ENCODE measurements around the gene PDGFC. TPM values are rescaled to one million over a fixed set of nuclear protein-coding genes. Genes with fewer than 3 reads are reported as not detected.
A peak's percentile ranks its signal among the peaks of the same experiment; 100 is the strongest.
"Not testable (repeated sequence)": the region's sequence is repeated elsewhere in the genome, so short reads cannot be mapped to it uniquely, and the experiment has no call there.

PDGFC gene
- total and polyA plus RNA-seq, 4 donors, result 16.6 to 24.5 (median 22.7) TPM

DNA sequence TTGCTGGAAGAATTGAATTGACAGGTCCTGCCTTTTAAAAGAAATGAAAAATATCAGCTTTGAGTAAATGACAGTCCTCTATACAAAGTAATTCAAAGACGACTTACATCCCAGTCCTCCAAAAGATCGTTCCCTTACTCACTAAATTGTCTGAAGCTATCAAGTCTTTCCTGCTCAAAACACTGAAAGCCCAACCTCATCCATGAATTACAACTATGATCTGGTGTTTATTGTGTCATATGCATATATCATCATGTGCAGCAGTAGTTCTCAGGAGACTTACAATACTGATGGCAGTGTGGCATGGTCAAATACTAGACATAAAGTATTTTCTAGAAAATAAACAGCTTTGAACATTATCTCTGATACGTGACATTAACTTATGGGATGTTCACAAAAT, 97.8 kb downstream of the PDGFC start:
- 80% methylated on average over 1 of the region's 3 CpGs for WGBS (ENCODE audit: insufficient coverage)
- Histone ChIP-seq H3K36me3 (ENCODE audit: control insufficient read depth, insufficient read depth, low read length) (no peaks in the 10 kb centered on the region), H3K27me3 (ENCODE audit: control insufficient read depth, insufficient read depth, low read length) (no peaks in the 10 kb centered on the region), H3K4me1 (ENCODE audit: control insufficient read depth, insufficient read depth, low read length) (no peaks in the 10 kb centered on the region), H3K4me3 (ENCODE audit: low read depth, low read length) (no peak overlapping the region), H3K27ac (ENCODE audit: low read depth, low read length) (no peak overlapping the region), H3K9me3 (ENCODE audit: control insufficient read depth, insufficient read depth, low read length) (no peaks in the 10 kb centered on the region)
- DNase-seq (ENCODE audit: low read depth in 4 of 6, low spot score in 6 of 6), result no peak

DNA sequence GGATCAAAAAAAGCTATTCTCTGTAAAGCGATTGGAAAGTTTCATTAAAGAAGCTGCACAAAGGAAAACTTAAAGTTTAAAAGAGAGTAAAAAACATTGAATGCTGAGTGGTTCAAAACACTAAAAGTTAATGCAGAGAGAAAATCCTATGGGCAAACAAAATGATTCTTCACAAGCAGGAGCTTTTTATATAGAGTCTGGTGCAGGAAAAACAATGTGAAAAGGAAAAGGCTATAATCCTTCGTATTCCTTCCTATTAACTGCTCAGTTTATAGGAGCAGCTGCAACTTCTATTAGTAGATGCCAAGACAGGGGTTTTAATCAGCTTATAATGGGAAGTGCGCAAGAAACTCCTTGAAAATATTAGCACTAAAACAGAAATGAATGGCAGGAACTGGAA, 100.7 kb downstream of the PDGFC start:
- H3K36me3 ChIP-seq (ENCODE audit: control insufficient read depth, insufficient read depth, low read length), result no peaks in the 10 kb centered on the region
- peak in 1 of 6 donors; percentile 19 for DNase-seq (ENCODE audit: low read depth in 4 of 6, low spot score in 6 of 6)
- no peaks in the 10 kb centered on the region for H3K9me3 ChIP-seq (ENCODE audit: control insufficient read depth, insufficient read depth, low read length)
- no peaks in the 10 kb centered on the region for H3K27me3 ChIP-seq (ENCODE audit: control insufficient read depth, insufficient read depth, low read length)
- no peaks in the 10 kb centered on the region for H3K4me1 ChIP-seq (ENCODE audit: control insufficient read depth, insufficient read depth, low read length)
- H3K27ac ChIP-seq (ENCODE audit: low read depth, low read length), result no peak overlapping the region
- H3K4me3 ChIP-seq (ENCODE audit: low read depth, low read length), result no peak overlapping the region
- no CpG with 5 or more reads among the region's 3 CpGs for WGBS (ENCODE audit: insufficient coverage)

GRCh38 chr4:156870131-156870530, 101.5 kb downstream of the PDGFC start:
- Histone ChIP-seq H3K27me3 (ENCODE audit: control insufficient read depth, insufficient read depth, low read length) (no peaks in the 10 kb centered on the region), H3K9me3 (ENCODE audit: control insufficient read depth, insufficient read depth, low read length) (no peaks in the 10 kb centered on the region), H3K36me3 (ENCODE audit: control insufficient read depth, insufficient read depth, low read length) (no peaks in the 10 kb centered on the region), H3K27ac (ENCODE audit: low read depth, low read length) (no peak overlapping the region), H3K4me1 (ENCODE audit: control insufficient read depth, insufficient read depth, low read length) (no peaks in the 10 kb centered on the region), H3K4me3 (ENCODE audit: low read depth, low read length) (no peak overlapping the region)
- WGBS (ENCODE audit: insufficient coverage), result no CpG with 5 or more reads among the region's 1 CpG
- DNase-seq (ENCODE audit: low read depth in 4 of 6, low spot score in 6 of 6), result no peak

DNA sequence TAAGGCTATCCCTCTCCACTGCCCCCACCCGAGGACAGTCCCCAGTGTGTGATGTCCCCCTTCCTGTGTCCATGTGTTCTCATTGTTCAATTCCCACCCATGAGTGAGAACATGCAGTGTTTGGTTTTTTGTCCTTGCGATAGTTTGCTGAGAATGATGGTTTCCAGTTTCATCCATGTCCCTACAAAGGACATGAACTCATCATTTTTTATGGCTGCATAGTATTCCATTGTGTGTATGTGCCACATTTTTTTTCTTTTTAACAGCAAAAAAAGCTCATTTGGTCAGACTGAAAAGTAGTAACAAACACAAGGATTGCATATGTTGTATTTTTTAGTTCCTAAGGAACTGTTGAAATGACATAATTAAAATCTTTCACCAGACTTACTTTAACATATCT, 105.5 kb downstream of the PDGFC start:
- H3K4me1 ChIP-seq (ENCODE audit: control insufficient read depth, insufficient read depth, low read length), result not testable (repeated sequence)

GRCh38 chr4:156865451-156865850, 106.1 kb downstream of the PDGFC start:
- Histone ChIP-seq H3K27me3 (ENCODE audit: control insufficient read depth, insufficient read depth, low read length) (no peaks in the 10 kb centered on the region), H3K36me3 (ENCODE audit: control insufficient read depth, insufficient read depth, low read length) (no peaks in the 10 kb centered on the region), H3K9me3 (ENCODE audit: control insufficient read depth, insufficient read depth, low read length) (no peaks in the 10 kb centered on the region), H3K27ac (ENCODE audit: low read depth, low read length) (no peak overlapping the region), H3K4me3 (ENCODE audit: low read depth, low read length) (no peak overlapping the region), H3K4me1 (ENCODE audit: control insufficient read depth, insufficient read depth, low read length) (no peaks in the 10 kb centered on the region)
- DNase-seq (ENCODE audit: low read depth in 4 of 6, low spot score in 6 of 6), result no peak
- WGBS (ENCODE audit: insufficient coverage), result no CpG with 5 or more reads among the region's 2 CpGs

More for the DNA sequence above, 105.5 kb downstream of the PDGFC start:
- not testable (repeated sequence) for DNase-seq (ENCODE audit: low read depth in 4 of 6, low spot score in 6 of 6); H3K36me3 ChIP-seq (ENCODE audit: control insufficient read depth, insufficient read depth, low read length); H3K27me3 ChIP-seq (ENCODE audit: control insufficient read depth, insufficient read depth, low read length); H3K4me3 ChIP-seq (ENCODE audit: low read depth, low read length); H3K9me3 ChIP-seq (ENCODE audit: control insufficient read depth, insufficient read depth, low read length); H3K27ac ChIP-seq (ENCODE audit: low read depth, low read length)
- no CpG with 5 or more reads among the region's 2 CpGs for WGBS (ENCODE audit: insufficient coverage)

- WGBS (ENCODE audit: insufficient coverage), result no CpG with 5 or more reads among the region's 3 CpGs
- H3K4me3 ChIP-seq (ENCODE audit: low read depth, low read length), result no peak overlapping the region
- no peak overlapping the region for H3K27ac ChIP-seq (ENCODE audit: low read depth, low read length)
- no peaks in the 10 kb centered on the region for H3K27me3 ChIP-seq (ENCODE audit: control insufficient read depth, insufficient read depth, low read length)
- no peak for DNase-seq (ENCODE audit: low read depth in 4 of 6, low spot score in 6 of 6)
- H3K9me3 ChIP-seq (ENCODE audit: control insufficient read depth, insufficient read depth, low read length), result no peaks in the 10 kb centered on the region
- no peaks in the 10 kb centered on the region for H3K36me3 ChIP-seq (ENCODE audit: control insufficient read depth, insufficient read depth, low read length)
- no peaks in the 10 kb centered on the region for H3K4me1 ChIP-seq (ENCODE audit: control insufficient read depth, insufficient read depth, low read length)
Measured at GRCh38 chr4:156858071-156858470, 113.5 kb downstream of the PDGFC start.

- 98% methylated on average over 3 of the region's 5 CpGs for WGBS (ENCODE audit: insufficient coverage)
- peaks cover 17% of the 10 kb centered on the region for H3K9me3 ChIP-seq (ENCODE audit: control insufficient read depth, insufficient read depth, low read length)
- H3K36me3 ChIP-seq (ENCODE audit: control insufficient read depth, insufficient read depth, low read length), result no peaks in the 10 kb centered on the region
- no peaks in the 10 kb centered on the region for H3K4me1 ChIP-seq (ENCODE audit: control insufficient read depth, insufficient read depth, low read length)
- H3K27ac ChIP-seq (ENCODE audit: low read depth, low read length), result no peak overlapping the region
- no peak for DNase-seq (ENCODE audit: low read depth in 4 of 6, low spot score in 6 of 6)
- no peaks in the 10 kb centered on the region for H3K27me3 ChIP-seq (ENCODE audit: control insufficient read depth, insufficient read depth, low read length)
- H3K4me3 ChIP-seq (ENCODE audit: low read depth, low read length), result no peak overlapping the region
Measured at GRCh38 chr4:156838761-156839160, 132.8 kb downstream of the PDGFC start.

GRCh38 chr4:156837625-156838345, 133.8 kb downstream of the PDGFC start:
- Histone ChIP-seq H3K4me1 (ENCODE audit: control insufficient read depth, insufficient read depth, low read length) (no peaks in the 10 kb centered on the region), H3K36me3 (ENCODE audit: control insufficient read depth, insufficient read depth, low read length) (no peaks in the 10 kb centered on the region), H3K27ac (ENCODE audit: low read depth, low read length) (no peak overlapping the region), H3K4me3 (ENCODE audit: low read depth, low read length) (no peak overlapping the region), H3K27me3 (ENCODE audit: control insufficient read depth, insufficient read depth, low read length) (no peaks in the 10 kb centered on the region), H3K9me3 (ENCODE audit: control insufficient read depth, insufficient read depth, low read length) (peaks cover 17% of the 10 kb centered on the region)
- no CpG with 5 or more reads among the region's 2 CpGs for WGBS (ENCODE audit: insufficient coverage)
- peak in 1 of 6 donors; percentile 4 for DNase-seq (ENCODE audit: low read depth in 4 of 6, low spot score in 6 of 6)

DNA sequence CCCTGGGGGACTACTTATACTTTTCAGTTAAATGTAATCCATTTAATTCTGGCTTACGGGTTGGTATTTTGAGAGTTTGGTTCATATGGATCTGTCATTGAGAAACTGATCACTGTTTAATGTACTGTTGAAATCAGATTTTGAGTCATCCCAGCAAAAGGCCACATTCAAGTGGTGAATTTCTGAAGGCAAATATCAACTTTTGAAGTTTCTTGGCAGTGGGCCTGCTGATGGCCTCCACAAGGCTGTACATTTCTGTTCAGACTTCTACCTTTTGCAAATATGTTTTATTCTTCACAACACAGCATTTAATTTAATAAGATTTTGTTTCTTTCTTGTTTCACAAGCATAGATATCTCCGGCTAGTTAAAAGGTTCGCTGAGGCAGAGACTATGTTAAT, 138.7 kb downstream of the PDGFC start:
- Histone ChIP-seq H3K4me3 (ENCODE audit: low read depth, low read length) (no peak overlapping the region), H3K27me3 (ENCODE audit: control insufficient read depth, insufficient read depth, low read length) (no peaks in the 10 kb centered on the region), H3K9me3 (ENCODE audit: control insufficient read depth, insufficient read depth, low read length) (no peaks in the 10 kb centered on the region), H3K4me1 (ENCODE audit: control insufficient read depth, insufficient read depth, low read length) (no peaks in the 10 kb centered on the region), H3K36me3 (ENCODE audit: control insufficient read depth, insufficient read depth, low read length) (no peaks in the 10 kb centered on the region), H3K27ac (ENCODE audit: low read depth, low read length) (no peak overlapping the region)
- no CpG with 5 or more reads among the region's 3 CpGs for WGBS (ENCODE audit: insufficient coverage)
- no peak for DNase-seq (ENCODE audit: low read depth in 4 of 6, low spot score in 6 of 6)

DNA sequence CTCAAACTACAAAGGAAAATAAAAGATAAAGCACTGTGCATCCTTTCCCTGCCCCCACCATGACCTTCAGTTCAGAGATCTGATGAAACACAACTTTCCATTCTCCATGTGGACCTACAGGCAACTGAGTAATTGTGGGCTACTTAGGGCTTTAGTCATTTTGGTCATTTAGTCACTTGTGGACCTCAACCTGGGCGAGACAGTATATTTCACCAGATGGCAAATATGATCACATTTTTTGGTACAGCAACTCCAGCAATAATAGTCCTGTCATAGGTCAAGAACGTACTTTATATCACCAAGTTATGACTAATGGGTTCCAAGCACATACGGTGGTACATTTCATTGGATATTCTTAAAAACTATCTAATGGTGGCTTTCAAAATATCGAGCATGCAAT, 141.2 kb downstream of the PDGFC start:
- no peak overlapping the region for H3K4me3 ChIP-seq (ENCODE audit: low read depth, low read length)
- no peaks in the 10 kb centered on the region for H3K36me3 ChIP-seq (ENCODE audit: control insufficient read depth, insufficient read depth, low read length)
- no peaks in the 10 kb centered on the region for H3K27me3 ChIP-seq (ENCODE audit: control insufficient read depth, insufficient read depth, low read length)
- no peak for DNase-seq (ENCODE audit: low read depth in 4 of 6, low spot score in 6 of 6)
- H3K27ac ChIP-seq (ENCODE audit: low read depth, low read length), result no peak overlapping the region
- H3K9me3 ChIP-seq (ENCODE audit: control insufficient read depth, insufficient read depth, low read length), result no peaks in the 10 kb centered on the region
- 100% methylated on average over 2 of the region's 4 CpGs for WGBS (ENCODE audit: insufficient coverage)
- H3K4me1 ChIP-seq (ENCODE audit: control insufficient read depth, insufficient read depth, low read length), result no peaks in the 10 kb centered on the region

All from spinal cord (tissue), 10 donors.